Fibroblast of peridontal ligament (primary cell): Measurements from ENCODE around the gene MTERF1.

Experiments used
- DNase-seq: peaks from one replicate; pipeline ENCODE4 v3.0.0-alpha.2; 2010; ENCODE audit errors: extremely low read depth

The MTERF1 gene

DNA sequence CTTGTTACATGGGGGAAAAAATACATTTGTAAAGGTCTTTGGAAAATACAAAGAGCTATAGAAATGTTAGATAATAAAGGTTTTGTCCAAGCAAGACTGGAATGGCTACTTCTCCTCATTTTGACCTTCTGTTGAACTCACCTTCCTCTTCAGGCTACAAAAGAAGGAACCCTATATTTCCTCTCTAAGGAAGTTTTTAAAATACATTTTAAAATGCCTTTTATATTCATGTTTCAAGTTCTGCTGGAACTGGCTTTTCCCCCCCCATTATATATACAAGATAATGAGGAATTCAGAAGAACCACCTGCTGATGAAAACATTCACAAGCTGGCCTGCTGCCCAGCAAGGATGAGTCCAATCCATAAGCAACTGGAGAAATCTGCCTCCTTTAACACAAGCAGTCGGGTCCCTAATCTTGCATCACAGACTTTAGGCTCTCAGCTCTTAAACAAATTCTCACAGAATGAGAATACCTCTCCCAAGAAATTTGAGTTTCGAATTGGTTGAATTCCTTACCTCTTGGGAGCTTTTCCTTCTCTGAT lies 44.6 kb downstream of the MTERF1 start:
- no peak for DNase-seq

DNA sequence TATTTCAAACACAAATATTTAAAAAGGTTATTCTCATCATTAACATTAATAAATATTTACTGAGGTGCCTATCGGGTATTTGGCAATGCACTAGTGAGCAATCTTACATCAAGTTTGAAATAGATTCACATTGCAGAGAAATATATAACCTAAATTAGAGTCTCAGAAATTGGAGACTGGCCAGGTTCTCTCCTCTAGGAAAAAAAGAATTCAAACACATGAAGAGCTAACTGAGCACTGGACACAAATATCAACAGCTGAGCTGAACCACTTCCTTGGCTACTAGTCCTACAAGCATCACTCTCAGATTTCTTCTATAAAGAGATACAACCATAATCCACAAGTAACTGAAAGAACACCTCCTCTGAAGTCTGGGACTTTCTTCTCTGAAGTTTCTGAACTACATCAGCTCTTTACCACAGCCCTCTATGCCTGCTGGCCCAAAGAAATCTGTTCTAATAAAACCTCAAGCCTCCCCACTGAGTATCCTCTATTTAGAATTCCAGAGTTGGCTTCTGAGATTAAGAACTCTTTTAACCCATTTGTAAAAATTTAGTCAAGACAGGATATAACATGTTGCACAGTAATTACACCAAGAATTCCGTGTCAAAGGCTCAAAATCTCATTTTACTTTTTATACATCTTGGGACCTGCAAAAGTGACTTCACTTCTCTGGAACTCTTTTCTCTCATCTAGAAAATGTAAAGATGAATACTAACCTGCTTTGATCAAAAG lies 45.2 kb downstream of the MTERF1 start:
- DNase-seq: peak; percentile 7

DNA sequence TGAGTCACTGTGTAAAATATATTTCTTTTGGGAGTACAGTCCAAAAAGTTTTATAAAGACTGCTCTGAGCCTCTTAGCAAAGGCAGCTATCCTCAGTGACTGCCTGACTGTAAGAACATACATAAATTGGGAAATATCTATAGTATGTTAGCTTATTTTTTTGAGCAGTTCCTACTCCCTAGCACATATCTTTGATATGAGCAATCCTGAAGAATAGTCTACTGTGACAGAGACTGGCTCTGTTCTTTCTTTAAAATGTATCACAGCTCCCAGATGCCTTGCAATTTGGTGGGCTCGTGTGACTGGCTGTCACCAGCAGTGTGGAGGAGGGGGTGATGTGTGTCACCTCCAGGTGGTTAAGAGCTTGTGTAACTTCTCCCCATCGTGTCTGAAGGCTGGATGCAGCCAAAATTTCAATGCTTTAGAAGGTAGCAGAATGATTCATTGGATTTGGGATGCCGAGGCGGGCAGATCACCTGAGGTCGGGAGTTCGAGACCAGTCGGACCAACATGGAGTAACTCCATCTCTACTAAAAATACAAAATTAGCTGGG lies 47.9 kb downstream of the MTERF1 start:
- no peak for DNase-seq

DNA sequence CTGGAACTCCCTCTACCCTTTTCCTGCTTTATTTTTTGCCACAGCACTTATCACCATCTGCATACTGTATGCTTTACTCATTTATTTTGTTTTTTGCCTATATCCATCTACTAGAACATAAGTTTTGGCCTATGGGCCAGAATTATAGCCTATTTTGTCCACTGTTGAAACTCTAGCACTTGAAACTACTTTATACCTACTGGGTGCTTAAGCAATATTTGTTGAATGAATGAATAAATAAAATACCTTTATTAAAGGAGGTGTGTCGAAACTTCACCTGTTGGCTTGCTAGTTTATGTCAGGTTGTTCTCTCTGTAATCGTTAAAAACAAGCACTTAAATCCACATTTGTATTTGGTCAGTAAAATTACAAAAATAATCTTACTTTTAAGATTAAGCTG lies 53.3 kb downstream of the MTERF1 start:
- no peak for DNase-seq

DNA sequence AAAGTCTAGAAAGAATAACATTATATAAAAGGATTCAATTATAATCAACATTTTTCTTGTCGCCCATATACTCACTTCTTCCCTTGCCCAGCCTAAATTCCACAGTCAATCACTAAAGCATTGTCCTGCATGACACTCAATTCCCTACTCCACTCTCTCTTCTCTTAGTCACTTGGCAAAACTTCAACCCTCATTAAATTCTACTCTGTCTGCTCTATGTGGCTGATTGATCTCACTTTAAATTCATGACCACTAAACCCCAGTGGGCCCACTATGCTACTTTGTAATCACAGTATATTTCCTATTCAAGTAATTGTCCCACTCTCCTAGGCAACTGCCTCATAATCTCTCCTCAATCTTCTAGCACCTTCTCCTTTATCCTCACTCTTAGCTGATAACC lies 54.1 kb downstream of the MTERF1 start:
- DNase-seq: peak; percentile 23

DNA sequence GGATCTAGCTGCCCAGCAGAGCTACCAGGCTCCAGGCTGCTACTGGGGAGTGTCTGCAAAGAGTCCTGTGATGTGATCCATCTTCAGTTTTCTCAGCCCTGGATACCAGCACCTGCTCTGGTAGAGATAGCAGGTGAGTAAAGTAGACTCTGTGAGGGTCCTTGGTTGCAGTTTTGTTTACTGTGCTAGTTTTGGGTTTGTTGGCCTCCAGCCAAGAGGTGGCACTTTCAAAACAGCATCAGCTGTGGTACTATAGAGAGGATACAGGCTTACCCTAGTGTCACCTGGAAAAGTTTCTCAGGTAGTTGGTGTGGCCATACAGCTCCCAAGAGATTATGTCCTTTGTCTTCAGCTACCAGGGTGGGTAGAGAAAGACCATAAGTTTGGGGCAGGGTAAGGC lies 56.3 kb downstream of the MTERF1 start:
- no peak for DNase-seq
